ENCODE results near the gene QPRT.
"Not testable (repeated sequence)": the region's sequence is repeated elsewhere in the genome, so short reads cannot be mapped to it uniquely, and the experiment has no call there.

QPRT gene

GRCh38 chr16:29717113-29717512, 38.1 kb downstream of the QPRT start:
- DNase-seq (ENCODE audit: low read depth in 2 of 2, low spot score in 1 of 2): no peak

GRCh38 chr16:29719063-29719462, 40.1 kb downstream of the QPRT start:
- no peak for DNase-seq (ENCODE audit: low read depth in 2 of 2, low spot score in 1 of 2)

DNA sequence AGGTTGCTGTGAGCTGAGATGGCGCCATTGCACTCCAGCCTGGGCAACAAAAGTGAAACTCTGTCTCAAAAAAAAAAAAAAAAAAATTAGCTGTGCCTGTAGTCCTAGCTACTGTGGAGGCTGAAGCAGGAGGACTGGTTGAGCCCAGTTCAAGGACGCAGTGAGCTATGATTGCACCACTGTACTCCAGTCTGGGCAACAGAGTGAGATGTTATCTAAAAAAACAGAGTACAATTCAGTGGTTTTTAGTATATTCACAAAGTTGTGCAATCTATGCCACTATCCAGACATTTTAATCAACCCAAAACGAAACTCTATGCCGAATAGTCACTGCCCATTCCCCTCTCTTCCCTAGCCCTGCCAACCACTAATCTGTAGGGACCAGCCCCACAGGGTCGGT, 41.7 kb downstream of the QPRT start:
- DNase-seq (ENCODE audit: low read depth in 2 of 2, low spot score in 1 of 2): no peak

DNA sequence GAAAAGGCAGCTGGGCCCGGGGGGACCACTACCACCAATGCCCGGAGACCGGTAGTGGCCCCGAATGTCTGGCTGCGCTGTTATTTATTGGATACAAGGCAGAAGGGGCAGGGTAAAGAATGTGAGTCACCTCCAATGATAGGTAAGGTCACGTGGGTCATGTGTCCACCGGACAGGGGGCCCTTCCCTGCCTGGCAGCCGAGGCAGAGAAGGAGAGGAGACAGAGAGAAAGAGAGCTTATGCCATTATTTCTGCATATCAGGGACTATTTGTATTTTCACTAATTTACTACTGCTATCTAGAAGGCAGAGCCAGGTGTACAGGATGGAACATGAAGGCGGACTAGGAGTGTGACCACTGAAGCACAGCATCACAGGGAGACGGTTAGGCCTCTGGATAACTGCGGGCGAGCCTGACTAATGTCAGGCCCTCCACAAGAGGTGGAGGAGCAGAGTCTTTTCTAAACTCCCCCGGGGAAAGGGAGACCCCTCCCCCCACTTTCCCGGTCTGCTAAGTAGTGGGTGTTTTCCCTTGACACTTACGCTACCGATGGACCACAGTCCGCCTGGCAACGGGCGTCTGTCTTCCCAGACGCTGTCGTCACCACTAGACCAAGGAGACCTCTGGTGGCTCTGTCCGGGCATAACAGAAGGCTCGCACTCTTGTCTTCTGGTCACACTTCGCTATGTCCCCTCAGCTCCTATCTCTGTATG, 42.3 kb downstream of the QPRT start:
- DNase-seq (ENCODE audit: low read depth in 2 of 2, low spot score in 1 of 2): not testable (repeated sequence)

DNA sequence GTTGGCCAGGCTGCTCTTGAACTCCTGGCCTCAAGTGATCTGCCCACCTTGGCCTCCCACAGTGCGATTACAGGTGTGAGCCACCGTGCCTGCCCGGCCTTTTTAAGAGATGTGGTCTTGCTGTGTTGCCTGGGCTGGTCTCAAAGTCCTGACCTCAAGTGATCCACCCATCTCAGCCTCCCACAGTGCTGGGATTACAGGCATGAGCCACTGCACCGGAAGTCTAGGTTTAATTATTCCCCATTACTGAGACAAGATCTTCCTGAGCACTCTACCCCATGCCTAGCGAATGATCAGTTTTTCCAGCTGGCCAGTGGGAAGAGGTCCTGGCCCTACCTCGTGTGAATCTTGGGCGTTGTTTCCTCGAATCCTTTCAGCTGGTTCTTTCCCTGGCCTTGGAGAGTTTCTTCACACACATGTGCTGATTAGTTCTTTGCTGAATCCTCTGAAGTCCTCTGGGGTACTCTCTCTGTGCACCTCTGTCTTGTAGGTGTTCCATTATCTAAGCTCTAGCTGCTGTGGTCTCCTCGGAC, 47.9 kb downstream of the QPRT start:
- no peak for DNase-seq (ENCODE audit: low read depth in 2 of 2, low spot score in 1 of 2)

- DNase-seq (ENCODE audit: low read depth in 2 of 2, low spot score in 1 of 2): no peak
Measured at GRCh38 chr16:29727452-29727851, 48.5 kb downstream of the QPRT start.

DNA sequence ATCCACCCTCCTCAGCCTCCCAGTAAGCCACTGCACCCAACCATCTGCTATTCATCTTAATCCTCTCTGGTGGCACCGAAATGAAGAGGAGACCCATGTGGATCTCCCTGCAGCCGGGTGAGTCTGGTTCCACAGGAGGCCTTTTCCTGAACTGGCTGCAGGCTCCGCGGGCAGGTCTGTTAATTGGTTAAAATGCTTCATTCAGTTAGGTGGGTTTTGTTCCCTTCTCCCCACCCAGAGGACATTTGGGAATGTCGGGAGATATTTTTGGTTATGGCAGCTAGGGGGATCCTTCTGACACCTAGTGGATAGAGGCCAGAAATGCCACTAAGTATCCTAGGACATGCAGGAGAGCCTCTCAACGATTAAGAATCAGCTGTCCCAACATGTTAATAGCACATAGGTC, 50.1 kb downstream of the QPRT start:
- no peak for DNase-seq (ENCODE audit: low read depth in 2 of 2, low spot score in 1 of 2)

GRCh38 chr16:29730649-29731048, 51.7 kb downstream of the QPRT start:
- no peak for DNase-seq (ENCODE audit: low read depth in 2 of 2, low spot score in 1 of 2)

DNA sequence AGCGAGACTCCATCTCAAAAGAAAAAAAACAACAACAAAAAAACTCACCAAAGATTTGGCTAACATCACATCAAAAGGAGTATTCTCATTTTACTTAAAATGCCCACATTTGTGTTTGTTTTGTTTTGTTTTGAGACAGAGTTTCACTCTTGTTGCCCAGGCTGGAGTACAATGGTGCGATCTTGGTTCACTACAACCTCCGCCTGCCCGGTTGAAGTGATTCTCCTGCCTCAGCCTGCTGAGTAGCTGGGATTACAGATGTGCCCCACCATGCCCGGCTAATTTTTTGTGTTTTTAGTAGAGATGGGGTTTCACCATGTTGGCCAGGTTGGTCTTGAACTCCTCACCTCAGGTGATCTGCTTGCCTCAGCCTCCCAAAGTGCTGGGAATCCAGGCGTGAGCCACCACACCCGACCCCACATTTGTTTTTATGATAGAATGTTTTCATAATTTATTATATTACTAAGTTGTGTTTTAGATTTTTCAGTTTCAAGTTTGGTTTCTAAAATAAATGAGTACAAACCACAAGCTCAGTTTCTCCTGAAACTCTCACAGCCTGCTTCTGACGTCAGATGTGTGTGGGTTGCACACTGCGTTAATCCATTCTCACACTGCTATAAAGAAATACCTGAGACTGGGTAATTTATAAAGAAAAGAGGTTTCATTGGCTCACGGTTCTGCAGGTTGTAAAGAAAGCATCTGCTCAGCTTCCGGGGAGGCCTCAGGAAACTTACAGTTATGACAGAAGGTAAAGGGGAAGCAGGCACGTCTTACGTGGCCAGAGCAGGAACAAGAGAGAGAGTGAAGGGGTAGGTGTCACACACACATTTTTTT, 53.0 kb downstream of the QPRT start:
- DNase-seq (ENCODE audit: low read depth in 2 of 2, low spot score in 1 of 2): not testable (repeated sequence)

- DNase-seq (ENCODE audit: low read depth in 2 of 2, low spot score in 1 of 2): no peak
Measured at GRCh38 chr16:29734786-29735185, 55.8 kb downstream of the QPRT start.

- no peak for DNase-seq (ENCODE audit: low read depth in 2 of 2, low spot score in 1 of 2)
Measured at GRCh38 chr16:29736112-29736511, 57.1 kb downstream of the QPRT start.

DNA sequence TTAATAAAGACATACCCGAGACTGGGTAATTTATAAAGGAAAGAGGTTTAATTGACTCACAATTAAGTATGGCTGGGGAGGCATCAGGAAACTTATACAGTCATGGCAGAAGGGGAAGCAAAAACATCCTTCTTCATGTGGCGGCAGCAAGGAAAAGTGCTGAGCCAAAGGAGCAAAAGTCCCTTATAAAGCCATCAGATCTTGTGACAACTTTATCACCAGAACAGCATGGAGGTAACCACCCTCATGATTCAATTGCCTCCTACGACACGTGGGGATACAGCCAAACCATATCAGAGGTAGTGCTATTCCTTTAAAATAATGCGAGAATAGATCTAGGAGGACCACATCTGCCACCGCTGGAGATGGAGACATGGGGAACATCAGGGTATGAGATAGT, 57.8 kb downstream of the QPRT start:
- DNase-seq (ENCODE audit: low read depth in 2 of 2, low spot score in 1 of 2): no peak

GRCh38 chr16:29737713-29738112, 58.7 kb downstream of the QPRT start:
- DNase-seq (ENCODE audit: low read depth in 2 of 2, low spot score in 1 of 2): no peak

- no peak for DNase-seq (ENCODE audit: low read depth in 2 of 2, low spot score in 1 of 2)
Measured at GRCh38 chr16:29738514-29738913, 59.5 kb downstream of the QPRT start.

GRCh38 chr16:29739927-29740629, 61.1 kb downstream of the QPRT start:
- not testable (repeated sequence) for DNase-seq (ENCODE audit: low read depth in 2 of 2, low spot score in 1 of 2)

DNA sequence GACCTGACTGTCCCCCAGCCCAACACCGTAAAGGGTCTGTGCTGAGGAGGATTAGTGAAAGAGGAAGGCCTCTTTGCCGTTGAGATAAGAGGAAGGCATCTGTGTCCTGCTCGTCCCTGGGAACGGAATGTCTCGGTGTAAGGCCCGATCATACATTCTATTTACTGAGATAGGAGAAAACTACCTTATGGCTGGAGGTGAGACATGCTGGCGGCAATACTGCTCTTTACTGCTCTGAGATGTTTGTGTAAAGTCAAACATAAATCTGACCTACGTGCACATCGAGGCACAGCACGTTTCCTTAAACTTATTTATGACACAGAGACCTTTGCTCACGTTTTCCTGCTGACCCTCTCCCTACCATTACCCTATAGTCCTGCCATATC, 61.6 kb downstream of the QPRT start:
- not testable (repeated sequence) for DNase-seq (ENCODE audit: low read depth in 2 of 2, low spot score in 1 of 2)

DNA sequence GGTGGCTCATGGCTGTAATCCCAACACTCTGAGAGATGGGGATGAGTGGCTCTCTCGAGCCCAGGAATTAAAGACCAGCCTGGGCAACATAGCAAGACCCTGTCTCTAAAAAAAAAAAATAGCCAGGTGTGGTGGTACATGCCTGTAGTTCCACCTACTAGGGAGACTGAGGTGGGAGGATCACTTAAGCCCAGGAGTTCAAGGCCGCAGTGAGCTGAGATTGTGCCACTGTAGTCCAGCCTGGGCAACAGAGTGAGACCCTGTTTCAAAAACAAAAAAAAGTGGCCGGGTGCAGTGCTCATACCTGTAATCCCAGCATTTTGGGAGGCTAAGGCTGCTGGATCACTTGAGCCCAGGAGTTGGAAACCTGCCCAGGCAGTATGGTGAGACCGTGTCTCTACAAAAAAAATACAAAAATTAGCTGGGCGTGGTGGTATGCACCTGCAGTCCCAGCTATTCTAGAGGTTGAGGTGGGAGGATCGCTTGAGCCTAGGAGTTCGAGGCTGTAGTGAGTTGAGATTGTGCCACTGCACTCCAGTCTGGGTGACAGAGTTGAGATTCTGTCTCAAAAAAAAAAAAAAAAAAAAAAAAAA, 63.8 kb downstream of the QPRT start:
- DNase-seq (ENCODE audit: low read depth in 2 of 2, low spot score in 1 of 2): no peak

GRCh38 chr16:29743475-29743826, 64.5 kb downstream of the QPRT start:
- DNase-seq (ENCODE audit: low read depth in 2 of 2, low spot score in 1 of 2): no peak

- no peak for DNase-seq (ENCODE audit: low read depth in 2 of 2, low spot score in 1 of 2)
Measured at GRCh38 chr16:29743827-29744531, 65.0 kb downstream of the QPRT start.

DNA sequence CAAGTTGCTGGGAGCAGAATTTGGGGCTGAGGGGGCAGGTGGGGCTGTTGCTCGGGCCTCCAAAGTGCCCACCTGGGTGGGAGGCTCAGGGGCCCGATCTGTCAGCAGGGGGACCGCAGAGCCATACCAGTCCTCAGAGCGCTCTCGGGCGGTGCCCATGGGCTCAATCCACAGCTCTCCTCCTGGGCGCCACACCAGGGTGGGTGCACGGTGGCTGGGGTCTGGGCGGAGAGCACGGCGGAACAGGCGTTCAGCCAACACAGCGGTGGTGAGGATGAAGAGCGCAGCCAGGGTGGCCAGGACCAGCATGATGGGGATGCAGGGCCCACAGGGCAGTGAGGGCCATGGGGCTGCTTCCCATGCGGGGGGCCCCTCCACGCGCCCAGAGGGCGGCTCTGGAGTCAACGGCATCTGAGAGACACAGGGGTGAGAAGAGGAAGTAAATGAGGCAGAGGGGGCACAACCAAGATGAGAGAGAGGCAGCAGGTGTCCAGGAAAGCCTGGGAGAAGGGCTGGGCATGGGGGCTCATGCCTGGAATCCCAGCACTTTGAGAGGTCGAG, 65.6 kb downstream of the QPRT start:
- DNase-seq (ENCODE audit: low read depth in 2 of 2, low spot score in 1 of 2): no peak

All from stimulated activated CD8-positive, alpha-beta memory T cell treated with anti-CD3 and anti-CD28 coated beads, Interleukin-4, amount 100 ng/mL, for 4 hours (primary cell).